Psoas muscle (tissue), 8 donors: ENCODE results near the gene HFE. TPM values are rescaled to one million over a fixed set of nuclear protein-coding genes. Genes with fewer than 3 reads are reported as not detected.

Experiments used
- ATAC-seq, 4 donors: fragments of 200-7000 bp; cut with Tn5 transposase; one replicate each; pipeline ENCODE4 v1.9.1; 2020; ENCODE audit warnings: moderate library complexity in 3 of 4, mild to moderate bottlenecking in 2 of 4
- DNase-seq, 2 donors: peaks; one replicate each; pipeline ENCODE4 v3.0.0-alpha.2; 2020
- H3K27ac ChIP-seq: fragments of 200-600 bp; one replicate; pipeline ENCODE4 v1.8.0; 2022
- H3K27me3 ChIP-seq, 3 donors: fragments of 200-600 bp in 1 of 3; one replicate each; pipeline versions ENCODE4 v1.6.1 to v1.8.0; 2013 to 2022; ENCODE audit warnings: low read length in 2 of 3, mild to moderate bottlenecking in 2 of 3, moderate library complexity in 1 of 3; ENCODE audit not compliant: insufficient read depth in 3 of 3
- H3K36me3 ChIP-seq, 2 donors: fragments of 200-600 bp in 1 of 2; one replicate each; pipeline versions ENCODE4 v1.6.1 to v1.8.0; 2013 to 2022; ENCODE audit warnings: low read depth in 1 of 2, mild to moderate bottlenecking in 1 of 2, moderate library complexity in 1 of 2; ENCODE audit not compliant: insufficient read depth in 1 of 2
- H3K4me1 ChIP-seq: fragments of 200-600 bp; one replicate; pipeline ENCODE4 v1.8.0; 2022
- H3K4me3 ChIP-seq: fragments of 200-600 bp; one replicate; pipeline ENCODE4 v1.8.0; 2022; ENCODE audit warnings: mild to moderate bottlenecking
- H3K9me3 ChIP-seq: fragments of 200-600 bp; one replicate; pipeline ENCODE4 v1.8.0; 2022
- CTCF ChIP-seq: fragments of 200-600 bp; IDR thresholded peaks from one replicate; pipeline ENCODE4 v1.8.0; 2022; ENCODE audit warnings: antibody characterized with exemption
- WGBS, 3 donors: extraction: QIAGEN DNeasy Blood & Tissue Kit; methylation state at CpG; one replicate each; pipeline versions ENCODE4 v1.1.6 to v1.1.7; 2013; 5-methylcytosine and 5-hydroxymethylcytosine counted together
- intact Hi-C, 2 donors: fragments of 100-400 bp; cut with DNase I; formaldehyde crosslinking; loops; one replicate each; pipeline versions ENCODE4 v1.11.0 to v1.14.2; 2022
- polyA plus RNA-seq, 3 donors: library from polyadenylated mRNA; stranded (reverse); fragments of 200-250 nt; gene quantifications; one replicate each; pipeline ENCODE4 v1.2.3, GENCODE V29; 2013
- total RNA-seq, 4 donors: library from RNA; stranded (reverse); fragmentation: NEBNext Ultra II Directional in 2 of 4; extraction: Animal tissue kit (Norgen Biotek cat#: 25700) in 2 of 4; gene quantifications; one replicate each; pipeline versions ENCODE4 v1.2.1 to v1.2.4, GENCODE V29; 2021 to 2023
- donor health status: healthy with polysubstance abuse.
- donor health status: DM: no; HTN: no; CAD: no; lungs with moderate emphysema.
- donor health status: Bipolar disorder and iron deficiency.
- donor health status: healthy.
- donor health status: DM: yes; HTN: yes; CAD: no.
- donor health status: DM: no; HTN: no; CAD: no.
- donor health status: DM: no; HTN: no; CAD: no.
- donor health status: DM: yes; HTN: yes; CAD: no.

Gene HFE
- total and polyA plus RNA-seq, 7 donors, result 0.32 to 2.7 (median 1.2) TPM

- ATAC-seq, result no peak
- H3K36me3 ChIP-seq, result peaks cover 11 to 36% of the 10 kb centered on the region in 2 donors
- no peak overlapping the region for H3K4me3 ChIP-seq
- peaks cover 46% of the 10 kb centered on the region for H3K4me1 ChIP-seq
- H3K27ac ChIP-seq, result no peak overlapping the region
- WGBS, 3 donors, result 69 to 77% (median 69%) methylated on average over 3 of the region's 3 CpGs
- no peaks in the 10 kb centered on the region for H3K27me3 ChIP-seq
- H3K9me3 ChIP-seq, result no peaks in the 10 kb centered on the region
- no peak for TF ChIP-seq CTCF
- intact Hi-C loops, result loop anchor here in 1 of 2 donors (2.0 kb wide), 1 partner anchor 17 kb away; no protein-coding TSS in a partner anchor
- no peak for DNase-seq
Measured at GRCh38 chr6:26131618-26132017, 44.4 kb downstream of the HFE start.

GRCh38 chr6:26133730-26134129 lies 46.5 kb downstream of the HFE start:
- DNase-seq, result no peak
- H3K4me3 ChIP-seq, result no peak overlapping the region
- peaks cover 27% of the 10 kb centered on the region for H3K4me1 ChIP-seq
- no peaks in the 10 kb centered on the region for H3K9me3 ChIP-seq
- H3K36me3 ChIP-seq, result peaks cover 14 to 37% of the 10 kb centered on the region in 2 donors
- no peak for ATAC-seq
- intact Hi-C loops, result no loop called here
- H3K27me3 ChIP-seq, result no peaks in the 10 kb centered on the region
- WGBS, 3 donors, result 84 to 91% (median 90%) methylated on average over 2 of the region's 2 CpGs
- no peak overlapping the region for H3K27ac ChIP-seq
- TF ChIP-seq CTCF, result no peak

- no peaks in the 10 kb centered on the region for H3K9me3 ChIP-seq
- intact Hi-C loops, result no loop called here
- no peak for TF ChIP-seq CTCF
- no peak overlapping the region for H3K4me3 ChIP-seq
- ATAC-seq (no peak), DNase-seq (no peak)
- no peak overlapping the region for H3K27ac ChIP-seq
- H3K27me3 ChIP-seq, result no peaks in the 10 kb centered on the region
- H3K4me1 ChIP-seq, result peaks cover 16% of the 10 kb centered on the region
- peaks cover 11 to 36% of the 10 kb centered on the region in 2 donors for H3K36me3 ChIP-seq
Measured at GRCh38 chr6:26136321-26136720, 49.1 kb downstream of the HFE start.

GRCh38 chr6:26140254-26140966 lies 53.2 kb downstream of the HFE start:
- H3K4me3 ChIP-seq, result no peak overlapping the region
- H3K9me3 ChIP-seq, result no peaks in the 10 kb centered on the region
- TF ChIP-seq CTCF, result no peak
- no peak for ATAC-seq
- intact Hi-C loops, result no loop called here
- no peaks in the 10 kb centered on the region for H3K27me3 ChIP-seq
- peaks cover 23% of the 10 kb centered on the region for H3K4me1 ChIP-seq
- WGBS, 3 donors, result 90 to 95% (median 94%) methylated on average over 4 of the region's 4 CpGs
- no peak overlapping the region for H3K27ac ChIP-seq
- H3K36me3 ChIP-seq, result peaks cover 6 to 34% of the 10 kb centered on the region in 2 donors
- DNase-seq, result no peak

GRCh38 chr6:26140967-26141294 lies 53.7 kb downstream of the HFE start:
- 87 to 93% (median 92%) methylated on average over 3 of the region's 3 CpGs for WGBS, 3 donors
- H3K27ac ChIP-seq, result no peak overlapping the region
- H3K27me3 ChIP-seq, result no peaks in the 10 kb centered on the region
- H3K36me3 ChIP-seq, result peaks cover 6 to 31% of the 10 kb centered on the region in 2 donors
- H3K4me1 ChIP-seq, result peaks cover 18% of the 10 kb centered on the region
- no peak overlapping the region for H3K4me3 ChIP-seq
- no peak for TF ChIP-seq CTCF
- ATAC-seq, result no peak
- no peak for DNase-seq
- intact Hi-C loops, result no loop called here
- H3K9me3 ChIP-seq, result no peaks in the 10 kb centered on the region
